ENCODE measurements around the gene PLSCR3. TPM values are rescaled to one million over a fixed set of nuclear protein-coding genes. Genes with fewer than 3 reads are reported as not detected.

Gene PLSCR3
- total and polyA plus RNA-seq, 2 donors (not counting 1 experiment from before 2014, with no cell fraction given) = 25.4 to 39.1 TPM

- TF ChIP-seq EZH2 (IDR thresholded peaks at IDR 0.05; ENCODE audit: low read length, missing control alignments) (no peak), CTCF (conservative IDR thresholded peaks at IDR 0.05 in 1 of 2, IDR thresholded peaks at IDR 0.05 in 1 of 2; ENCODE audit: low read depth in 1 of 2, low read length in 2 of 2) (no peak)
- H3K36me3 ChIP-seq (ENCODE audit: control insufficient read depth, insufficient read depth, low read length) = no peaks in the 10 kb centered on the region
- no peaks in the 10 kb centered on the region for H3K9me3 ChIP-seq (ENCODE audit: control insufficient read depth, insufficient read depth, low read depth, low read length)
- H3K4me3 ChIP-seq (replicated peaks in 1 of 4; ENCODE audit: control extremely low read depth in 1 of 4, insufficient read depth in 1 of 4, low read depth in 3 of 4, low read length in 4 of 4) = peak overlapping the region in 1 of 4 experiments; percentile 25
- peaks cover 14% of the 10 kb centered on the region for H3K79me2 ChIP-seq (ENCODE audit: control insufficient read depth, insufficient read depth, low read length)
- no peak overlapping the region for H2AFZ ChIP-seq (ENCODE audit: low read length)
- no peaks in the 10 kb centered on the region for H4K20me1 ChIP-seq (ENCODE audit: control insufficient read depth, extremely low read depth, insufficient read depth, low read length)
- no peaks in the 10 kb centered on the region for H3K27me3 ChIP-seq (ENCODE audit: control insufficient read depth, insufficient read depth, low read length)
- no peak for DNase-seq (ENCODE audit: low read depth in 2 of 2)
- peaks cover 15% of the 10 kb centered on the region for H3K4me1 ChIP-seq (ENCODE audit: control insufficient read depth, extremely low read depth, insufficient read depth, low read length)
- H3K9ac ChIP-seq (ENCODE audit: insufficient read depth, low read length) = no peak overlapping the region
- no peak overlapping the region for H3K27ac ChIP-seq (ENCODE audit: insufficient read depth, low read length)
- no peak overlapping the region for H3K4me2 ChIP-seq (ENCODE audit: extremely low read depth, insufficient read depth, low read length)
Measured at GRCh38 chr17:7356756-7357155, 37.6 kb downstream of the PLSCR3 start.

GRCh38 chr17:7356072-7356549 is 38.2 kb downstream of the PLSCR3 start:
- no peak overlapping the region for H3K9ac ChIP-seq (ENCODE audit: insufficient read depth, low read length)
- peaks cover 15% of the 10 kb centered on the region for H3K79me2 ChIP-seq (ENCODE audit: control insufficient read depth, insufficient read depth, low read length)
- no peaks in the 10 kb centered on the region for H3K9me3 ChIP-seq (ENCODE audit: control insufficient read depth, insufficient read depth, low read depth, low read length)
- peaks cover 15% of the 10 kb centered on the region for H3K4me1 ChIP-seq (ENCODE audit: control insufficient read depth, extremely low read depth, insufficient read depth, low read length)
- TF ChIP-seq CTCF (conservative IDR thresholded peaks at IDR 0.05 in 1 of 2, IDR thresholded peaks at IDR 0.05 in 1 of 2; ENCODE audit: low read depth in 1 of 2, low read length in 2 of 2) (peak; percentile 62 to 73), EZH2 (IDR thresholded peaks at IDR 0.05; ENCODE audit: low read length, missing control alignments) (no peak)
- no peak overlapping the region for H3K27ac ChIP-seq (ENCODE audit: insufficient read depth, low read length)
- no peaks in the 10 kb centered on the region for H3K36me3 ChIP-seq (ENCODE audit: control insufficient read depth, insufficient read depth, low read length)
- no peak overlapping the region for H3K4me2 ChIP-seq (ENCODE audit: extremely low read depth, insufficient read depth, low read length)
- no peak overlapping the region for H2AFZ ChIP-seq (ENCODE audit: low read length)
- H4K20me1 ChIP-seq (ENCODE audit: control insufficient read depth, extremely low read depth, insufficient read depth, low read length) = no peaks in the 10 kb centered on the region
- peak; percentile 52 to 63 for DNase-seq (ENCODE audit: low read depth in 2 of 2)
- H3K4me3 ChIP-seq (replicated peaks in 1 of 4; ENCODE audit: control extremely low read depth in 1 of 4, insufficient read depth in 1 of 4, low read depth in 3 of 4, low read length in 4 of 4) = peak overlapping the region in 1 of 4 experiments; percentile 25
- no peaks in the 10 kb centered on the region for H3K27me3 ChIP-seq (ENCODE audit: control insufficient read depth, insufficient read depth, low read length)

GRCh38 chr17:7355573-7355972 is 38.8 kb downstream of the PLSCR3 start:
- no peak overlapping the region for H3K4me2 ChIP-seq (ENCODE audit: extremely low read depth, insufficient read depth, low read length)
- peaks cover 19% of the 10 kb centered on the region for H3K79me2 ChIP-seq (ENCODE audit: control insufficient read depth, insufficient read depth, low read length)
- no peaks in the 10 kb centered on the region for H3K27me3 ChIP-seq (ENCODE audit: control insufficient read depth, insufficient read depth, low read length)
- no peak overlapping the region for H3K9ac ChIP-seq (ENCODE audit: insufficient read depth, low read length)
- no peaks in the 10 kb centered on the region for H3K36me3 ChIP-seq (ENCODE audit: control insufficient read depth, insufficient read depth, low read length)
- no peak overlapping the region for H3K27ac ChIP-seq (ENCODE audit: insufficient read depth, low read length)
- H3K9me3 ChIP-seq (ENCODE audit: control insufficient read depth, insufficient read depth, low read depth, low read length) = no peaks in the 10 kb centered on the region
- H2AFZ ChIP-seq (ENCODE audit: low read length) = no peak overlapping the region
- DNase-seq (ENCODE audit: low read depth in 2 of 2) = no peak
- H3K4me1 ChIP-seq (ENCODE audit: control insufficient read depth, extremely low read depth, insufficient read depth, low read length) = peaks cover 15% of the 10 kb centered on the region
- no peak overlapping the region for H3K4me3 ChIP-seq (replicated peaks in 1 of 4; ENCODE audit: control extremely low read depth in 1 of 4, insufficient read depth in 1 of 4, low read depth in 3 of 4, low read length in 4 of 4)
- TF ChIP-seq CTCF (conservative IDR thresholded peaks at IDR 0.05 in 1 of 2, IDR thresholded peaks at IDR 0.05 in 1 of 2; ENCODE audit: low read depth in 1 of 2, low read length in 2 of 2) (no peak), EZH2 (IDR thresholded peaks at IDR 0.05; ENCODE audit: low read length, missing control alignments) (no peak)
- H4K20me1 ChIP-seq (ENCODE audit: control insufficient read depth, extremely low read depth, insufficient read depth, low read length) = no peaks in the 10 kb centered on the region
